ENCODE data around the gene TDRD12.
A peak's percentile ranks its signal among the peaks of the same experiment; 100 is the strongest.

Gene TDRD12

GRCh38 chr19:32674931-32675719, 44.4 kb upstream of the TDRD12 start, which contains the start of gene ANKRD27:
TSS of gene ANKRD27 (minus strand) at chr19:32675180. CDS start at chr19:32659015, 16,165 bp downstream.
- DNase-seq (ENCODE audit: insufficient read length, low spot score), result peak; percentile 61
- no peak for FAIRE-seq
- no peak for TF ChIP-seq CTCF (IDR thresholded peaks at IDR 0.05; ENCODE audit: insufficient read depth, missing control alignments)

- TF ChIP-seq CTCF (IDR thresholded peaks at IDR 0.05; ENCODE audit: insufficient read depth, missing control alignments), result no peak
- no peak for DNase-seq (ENCODE audit: insufficient read length, low spot score)
- FAIRE-seq, result no peak
Observed at GRCh38 chr19:32675720-32676185, 43.8 kb upstream of the TDRD12 start, which contains the start of gene RGS9BP. TSS of gene RGS9BP (plus strand) at chr19:32675848. CDS start at chr19:32676264, 416 bp downstream.

- DNase-seq (ENCODE audit: insufficient read length, low spot score), result no peak
- TF ChIP-seq CTCF (IDR thresholded peaks at IDR 0.05; ENCODE audit: insufficient read depth, missing control alignments), result no peak
- no peak for FAIRE-seq
Observed at GRCh38 chr19:32676186-32676894, 43.2 kb upstream of the TDRD12 start.

- FAIRE-seq (no peak), DNase-seq (ENCODE audit: insufficient read length, low spot score) (no peak)
- no peak for TF ChIP-seq CTCF (IDR thresholded peaks at IDR 0.05; ENCODE audit: insufficient read depth, missing control alignments)
Observed at GRCh38 chr19:32676895-32677359, 42.6 kb upstream of the TDRD12 start.

GRCh38 chr19:32677657-32678056, 41.9 kb upstream of the TDRD12 start:
- DNase-seq (ENCODE audit: insufficient read length, low spot score) (no peak), FAIRE-seq (no peak)
- peak; percentile 24 for TF ChIP-seq CTCF (IDR thresholded peaks at IDR 0.05; ENCODE audit: insufficient read depth, missing control alignments)

- no peak for TF ChIP-seq CTCF (IDR thresholded peaks at IDR 0.05; ENCODE audit: insufficient read depth, missing control alignments)
- FAIRE-seq (no peak), DNase-seq (ENCODE audit: insufficient read length, low spot score) (no peak)
Observed at GRCh38 chr19:32680986-32681385, 38.6 kb upstream of the TDRD12 start.

Measured in D721Med (cell line).